OCI-LY7 (cell line): ENCODE data around the gene PKP1.

Experiments used
- EZH2phosphoT487 ChIP-seq: fragments of 200-600 bp; sonication (generic); IDR thresholded peaks from 2 replicates; pipeline ENCODE4 v1.6.1; 2018; ENCODE audit warnings: low read depth, borderline replicate concordance, mild to moderate bottlenecking, mixed run types, antibody characterized with exemption, low read length, moderate library complexity, mixed read lengths
- TF ChIP-seq, protein P1 (sequence below): fragments of 200-600 bp; sonication (generic); conservative IDR thresholded peaks from 2 replicates; pipeline ENCODE4 v1.5.1; 2014; ENCODE audit warnings: mild to moderate bottlenecking, antibody characterized with exemption, low read length, moderate library complexity, mixed read lengths

DNA sequence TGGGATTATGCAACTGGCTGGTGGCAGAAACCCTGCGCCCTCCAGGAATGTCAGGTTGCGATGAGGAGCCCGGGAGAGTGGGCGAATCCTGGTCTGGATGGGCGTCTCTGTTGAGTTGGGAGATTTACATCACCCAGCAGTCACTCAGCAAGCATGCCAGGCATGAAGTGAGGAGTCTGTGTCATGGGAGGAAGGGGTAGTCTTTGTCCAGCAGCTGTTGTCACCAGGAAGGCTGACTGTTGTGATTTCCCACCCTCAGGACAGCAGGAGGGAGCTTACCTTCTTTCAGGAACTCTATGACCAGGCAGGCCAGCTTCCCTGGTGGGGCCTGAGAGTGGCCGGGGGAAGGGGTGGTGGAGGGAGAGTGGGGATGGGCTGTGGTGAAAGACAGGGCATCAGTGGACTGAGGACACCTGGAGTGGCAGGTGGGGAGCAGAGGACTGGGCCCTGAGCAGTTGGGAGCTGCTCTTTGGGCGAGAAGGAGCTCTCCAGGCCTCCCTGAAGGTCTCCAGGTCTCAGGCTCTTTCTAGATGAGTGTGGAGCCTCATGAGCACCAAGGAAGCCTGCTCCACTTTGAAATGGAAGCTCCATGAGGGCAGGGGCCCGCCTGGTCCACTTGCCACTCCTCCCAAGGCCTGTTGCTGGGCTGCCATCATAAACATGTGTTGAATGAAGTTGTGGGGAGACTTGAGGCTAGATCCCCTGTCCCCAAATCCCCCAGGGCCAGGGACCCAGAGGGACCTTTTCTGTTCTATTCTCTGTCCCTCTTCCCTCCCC lies 21.3 kb upstream of the PKP1 start:
- TF ChIP-seq, protein P1, sequence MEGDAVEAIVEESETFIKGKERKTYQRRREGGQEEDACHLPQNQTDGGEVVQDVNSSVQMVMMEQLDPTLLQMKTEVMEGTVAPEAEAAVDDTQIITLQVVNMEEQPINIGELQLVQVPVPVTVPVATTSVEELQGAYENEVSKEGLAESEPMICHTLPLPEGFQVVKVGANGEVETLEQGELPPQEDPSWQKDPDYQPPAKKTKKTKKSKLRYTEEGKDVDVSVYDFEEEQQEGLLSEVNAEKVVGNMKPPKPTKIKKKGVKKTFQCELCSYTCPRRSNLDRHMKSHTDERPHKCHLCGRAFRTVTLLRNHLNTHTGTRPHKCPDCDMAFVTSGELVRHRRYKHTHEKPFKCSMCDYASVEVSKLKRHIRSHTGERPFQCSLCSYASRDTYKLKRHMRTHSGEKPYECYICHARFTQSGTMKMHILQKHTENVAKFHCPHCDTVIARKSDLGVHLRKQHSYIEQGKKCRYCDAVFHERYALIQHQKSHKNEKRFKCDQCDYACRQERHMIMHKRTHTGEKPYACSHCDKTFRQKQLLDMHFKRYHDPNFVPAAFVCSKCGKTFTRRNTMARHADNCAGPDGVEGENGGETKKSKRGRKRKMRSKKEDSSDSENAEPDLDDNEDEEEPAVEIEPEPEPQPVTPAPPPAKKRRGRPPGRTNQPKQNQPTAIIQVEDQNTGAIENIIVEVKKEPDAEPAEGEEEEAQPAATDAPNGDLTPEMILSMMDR = no peak
- TF ChIP-seq EZH2phosphoT487 = no peak
